Osteocyte (in vitro differentiated cells): ENCODE data around the gene TNFAIP2. TPM values are rescaled to one million over a fixed set of nuclear protein-coding genes. Genes with fewer than 3 reads are reported as not detected.

Source experiments
- DNase-seq: peaks from one replicate; pipeline ENCODE4 v3.0.0; 2021; ENCODE audit warnings: mixed read lengths; ENCODE audit not compliant: unreplicated experiment; ENCODE audit errors: extremely low spot score
- H3K27ac Mint-ChIP-seq: one replicate; pipeline ENCODE4 v1.8.0; 2021; ENCODE audit warnings: mild to moderate bottlenecking, mixed read lengths; ENCODE audit not compliant: unreplicated experiment
- H3K27me3 Mint-ChIP-seq: one replicate; pipeline ENCODE4 v1.8.0; 2021; ENCODE audit warnings: mixed read lengths; ENCODE audit not compliant: unreplicated experiment
- H3K36me3 Mint-ChIP-seq: one replicate; pipeline ENCODE4 v1.8.0; 2021; ENCODE audit warnings: mixed read lengths; ENCODE audit not compliant: unreplicated experiment
- H3K4me1 Mint-ChIP-seq: one replicate; pipeline ENCODE4 v1.8.0; 2021; ENCODE audit warnings: mixed read lengths; ENCODE audit not compliant: unreplicated experiment
- H3K4me3 Mint-ChIP-seq: one replicate; pipeline ENCODE4 v1.8.0; 2021; ENCODE audit warnings: mild to moderate bottlenecking, moderate library complexity, mixed read lengths; ENCODE audit not compliant: unreplicated experiment
- H3K9me3 Mint-ChIP-seq: one replicate; pipeline ENCODE4 v1.8.0; 2021; ENCODE audit warnings: mixed read lengths; ENCODE audit not compliant: unreplicated experiment
- CTCF ChIP-seq: fragments of 200-600 bp; sonication (generic); IDR thresholded peaks from 2 replicates; pipeline ENCODE4 v1.5.0; 2021; ENCODE audit warnings: antibody characterized with exemption, mild to moderate bottlenecking, moderate library complexity
- total RNA-seq: library from RNA; stranded (reverse); gene quantifications from 2 replicates; pipeline ENCODE4 v1.2.1, GENCODE V29; 2021

Gene TNFAIP2
- total RNA-seq, 1 donor from 2014 or later, result 1.3 TPM

GRCh38 chr14:103122585-103122946 lies 695 bp upstream of the TNFAIP2 start:
- H3K9me3 Mint-ChIP-seq, result no peaks in the 10 kb centered on the region
- no peak for TF ChIP-seq CTCF
- no peaks in the 10 kb centered on the region for H3K36me3 Mint-ChIP-seq
- no peaks in the 10 kb centered on the region for H3K27me3 Mint-ChIP-seq
- H3K4me1 Mint-ChIP-seq, result peaks cover 21% of the 10 kb centered on the region
- H3K27ac Mint-ChIP-seq, result no peak overlapping the region
- no peak overlapping the region for H3K4me3 Mint-ChIP-seq
- no peak for DNase-seq

DNA sequence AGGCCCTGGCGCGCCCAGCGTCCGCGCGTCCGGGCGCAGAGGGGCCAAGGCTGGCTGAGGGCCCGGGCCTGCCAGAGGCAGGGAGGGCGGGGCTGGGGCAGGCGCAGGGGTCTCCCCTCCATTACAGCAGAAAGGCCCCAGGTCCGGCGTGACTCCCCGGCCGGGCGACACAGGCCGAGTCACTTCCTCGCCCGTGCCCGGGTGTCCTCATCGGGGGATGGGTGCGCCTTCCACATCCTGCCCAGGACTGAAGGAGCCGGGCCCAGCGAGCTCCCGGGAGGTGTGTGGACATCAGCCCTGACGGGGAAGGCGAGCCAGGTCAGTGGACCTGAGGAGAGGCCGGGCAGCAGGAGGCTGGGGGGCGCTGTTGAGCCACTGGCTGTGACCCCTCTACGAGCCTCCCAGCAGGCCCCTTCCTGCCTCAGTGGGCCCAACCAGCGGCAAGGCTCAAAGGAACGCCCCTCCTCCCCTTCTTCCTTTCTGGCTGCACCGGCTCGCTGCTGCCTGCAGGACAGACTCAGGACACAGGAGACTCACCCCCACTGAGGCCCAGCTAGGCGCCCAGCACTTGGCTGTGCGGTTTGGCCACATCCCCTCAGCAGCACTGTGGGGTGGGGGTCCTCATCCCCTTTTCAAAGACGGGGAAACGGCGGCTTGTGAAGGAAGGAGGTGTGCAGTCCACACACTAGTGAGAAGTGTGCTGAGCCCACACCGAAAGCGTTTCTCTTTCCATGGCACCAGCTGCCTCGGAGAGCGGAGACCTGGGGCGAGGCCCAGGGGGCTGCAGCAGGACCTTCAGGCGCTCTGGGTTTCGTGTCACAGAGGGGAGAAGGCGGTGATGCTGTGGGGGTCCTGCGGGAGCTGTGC lies 606 bp downstream of the TNFAIP2 start:
- no peak overlapping the region for H3K27ac Mint-ChIP-seq
- no peaks in the 10 kb centered on the region for H3K36me3 Mint-ChIP-seq
- H3K4me3 Mint-ChIP-seq, result no peak overlapping the region

GRCh38 chr14:103124501-103125001 lies 1.3 kb downstream of the TNFAIP2 start:
- TF ChIP-seq CTCF, result no peak
- DNase-seq, result no peak
- Mint-ChIP-seq H3K9me3 (no peaks in the 10 kb centered on the region), H3K36me3 (no peaks in the 10 kb centered on the region), H3K27ac (no peak overlapping the region), H3K4me1 (peaks cover 38% of the 10 kb centered on the region), H3K4me3 (no peak overlapping the region), H3K27me3 (no peaks in the 10 kb centered on the region)

More for the DNA sequence above, 606 bp downstream of the TNFAIP2 start:
- DNase-seq, result no peak
- TF ChIP-seq CTCF, result peak; percentile 24
- H3K4me1 Mint-ChIP-seq, result peaks cover 31% of the 10 kb centered on the region
- H3K9me3 Mint-ChIP-seq, result no peaks in the 10 kb centered on the region
- no peaks in the 10 kb centered on the region for H3K27me3 Mint-ChIP-seq

DNA sequence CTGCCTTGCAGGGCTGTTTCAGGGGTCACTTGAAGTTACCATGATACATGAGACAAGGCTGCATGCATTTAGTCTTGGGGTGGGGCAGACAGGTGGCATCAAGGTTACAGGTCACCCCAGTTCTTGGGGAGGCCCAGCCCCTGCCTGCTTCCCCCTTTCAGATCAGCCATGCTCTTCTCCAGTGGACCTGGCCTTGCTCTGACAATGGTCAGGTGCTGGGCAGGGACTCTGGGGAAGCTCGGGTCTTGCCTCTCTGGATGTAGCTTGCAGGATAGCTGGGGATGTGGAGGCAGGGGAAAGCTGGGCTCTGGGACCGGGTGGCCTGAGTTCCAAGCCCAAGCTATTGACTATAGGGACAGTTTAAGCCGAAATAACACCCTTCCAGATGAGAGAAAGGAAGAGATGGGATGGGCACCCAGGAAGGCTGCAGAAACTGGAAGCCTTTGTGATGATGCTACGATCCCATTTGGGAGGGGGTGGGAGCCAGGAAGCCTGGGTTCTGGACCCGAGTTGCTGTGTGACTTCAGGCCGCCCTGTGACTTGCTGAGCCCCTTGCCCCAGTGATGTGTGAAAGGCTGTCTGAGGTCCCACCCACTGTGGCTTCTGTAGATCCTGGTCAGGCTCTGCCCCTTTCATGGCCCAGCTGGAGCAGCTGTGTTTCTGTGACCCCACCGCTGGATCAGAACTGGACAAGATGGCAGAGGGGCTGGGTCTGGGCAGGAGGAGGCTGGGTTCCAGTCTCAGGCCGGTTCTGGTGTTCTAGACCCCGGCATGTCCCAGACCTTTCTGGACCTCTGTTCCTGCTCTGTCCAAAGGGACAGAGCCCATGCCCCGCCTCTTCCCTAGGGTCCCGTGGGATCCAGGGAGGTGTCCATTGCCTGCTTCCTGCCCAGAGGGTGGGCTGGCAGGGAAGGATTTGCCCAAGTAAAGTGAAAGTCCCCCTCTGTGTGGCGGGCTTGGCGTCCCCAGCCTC lies 2.1 kb downstream of the TNFAIP2 start:
- Mint-ChIP-seq H3K4me1 (peaks cover 41% of the 10 kb centered on the region), H3K36me3 (no peaks in the 10 kb centered on the region), H3K9me3 (no peaks in the 10 kb centered on the region), H3K27ac (peak overlapping the region; percentile 31), H3K4me3 (no peak overlapping the region), H3K27me3 (no peaks in the 10 kb centered on the region)
- no peak for TF ChIP-seq CTCF
- no peak for DNase-seq
